Measurements from ENCODE around the gene DEFB121.
A peak's percentile ranks its signal among the peaks of the same experiment; 100 is the strongest.
"Not testable (repeated sequence)": the region's sequence is repeated elsewhere in the genome, so short reads cannot be mapped to it uniquely, and the experiment has no call there.

The DEFB121 gene

DNA sequence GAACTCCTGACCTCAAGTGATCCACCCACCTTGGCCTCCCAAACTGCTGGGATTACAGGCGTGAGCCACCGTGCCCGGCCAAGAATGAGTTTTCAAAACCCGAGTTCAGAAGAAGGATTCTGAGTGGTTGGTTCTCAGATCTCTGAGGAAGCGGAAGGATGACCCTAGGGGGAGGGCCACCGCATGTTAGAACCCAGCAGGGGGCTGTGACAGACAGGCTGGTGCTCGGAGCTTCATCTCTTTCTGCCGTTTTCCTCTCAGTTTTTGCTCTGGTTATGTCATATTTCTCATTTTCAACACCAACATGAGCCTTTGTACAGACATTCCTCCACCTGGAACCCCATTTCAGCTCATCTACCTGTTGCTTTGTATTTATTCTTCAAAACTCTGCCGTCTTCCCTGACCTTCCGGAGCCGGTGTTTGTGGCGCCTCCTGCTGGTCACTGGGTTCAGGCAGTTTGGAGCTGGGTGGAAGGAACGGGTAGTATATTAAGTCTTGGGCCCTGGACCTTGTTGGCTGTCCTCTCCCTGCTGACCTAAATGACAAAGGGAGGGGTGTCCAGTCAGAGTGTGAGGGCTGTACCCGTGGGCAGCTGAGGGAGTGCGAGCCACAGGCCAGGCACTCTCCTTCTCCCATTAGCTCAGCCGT lies 34.1 kb upstream of the DEFB121 start, which contains the start of gene DEFB123:
Gene DEFB123 (plus strand): TSS at position 621 of the 648 bp plus-strand sequence. CDS start 67 bp downstream, outside the sequence.
- TF ChIP-seq, protein P1, sequence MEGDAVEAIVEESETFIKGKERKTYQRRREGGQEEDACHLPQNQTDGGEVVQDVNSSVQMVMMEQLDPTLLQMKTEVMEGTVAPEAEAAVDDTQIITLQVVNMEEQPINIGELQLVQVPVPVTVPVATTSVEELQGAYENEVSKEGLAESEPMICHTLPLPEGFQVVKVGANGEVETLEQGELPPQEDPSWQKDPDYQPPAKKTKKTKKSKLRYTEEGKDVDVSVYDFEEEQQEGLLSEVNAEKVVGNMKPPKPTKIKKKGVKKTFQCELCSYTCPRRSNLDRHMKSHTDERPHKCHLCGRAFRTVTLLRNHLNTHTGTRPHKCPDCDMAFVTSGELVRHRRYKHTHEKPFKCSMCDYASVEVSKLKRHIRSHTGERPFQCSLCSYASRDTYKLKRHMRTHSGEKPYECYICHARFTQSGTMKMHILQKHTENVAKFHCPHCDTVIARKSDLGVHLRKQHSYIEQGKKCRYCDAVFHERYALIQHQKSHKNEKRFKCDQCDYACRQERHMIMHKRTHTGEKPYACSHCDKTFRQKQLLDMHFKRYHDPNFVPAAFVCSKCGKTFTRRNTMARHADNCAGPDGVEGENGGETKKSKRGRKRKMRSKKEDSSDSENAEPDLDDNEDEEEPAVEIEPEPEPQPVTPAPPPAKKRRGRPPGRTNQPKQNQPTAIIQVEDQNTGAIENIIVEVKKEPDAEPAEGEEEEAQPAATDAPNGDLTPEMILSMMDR (IDR thresholded peaks at IDR 0.05; ENCODE audit: low read depth, low read length), result peak; percentile 47
- no peak for TF ChIP-seq POLR2A (IDR thresholded peaks at IDR 0.05; ENCODE audit: extremely low read depth, insufficient read length)
- no peak for TF ChIP-seq MYC (IDR thresholded peaks at IDR 0.05; ENCODE audit: low read depth, low read length)
- TF ChIP-seq, protein P2, sequence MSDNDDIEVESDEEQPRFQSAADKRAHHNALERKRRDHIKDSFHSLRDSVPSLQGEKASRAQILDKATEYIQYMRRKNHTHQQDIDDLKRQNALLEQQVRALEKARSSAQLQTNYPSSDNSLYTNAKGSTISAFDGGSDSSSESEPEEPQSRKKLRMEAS (IDR thresholded peaks at IDR 0.05; ENCODE audit: low read depth, low read length), result no peak
- no peak within 1 kb of the TSS for H3K4me3 ChIP-seq (ENCODE audit: low read depth, low read length)
- DNase-seq (ENCODE audit: low read depth), result peak; percentile 11

DNA sequence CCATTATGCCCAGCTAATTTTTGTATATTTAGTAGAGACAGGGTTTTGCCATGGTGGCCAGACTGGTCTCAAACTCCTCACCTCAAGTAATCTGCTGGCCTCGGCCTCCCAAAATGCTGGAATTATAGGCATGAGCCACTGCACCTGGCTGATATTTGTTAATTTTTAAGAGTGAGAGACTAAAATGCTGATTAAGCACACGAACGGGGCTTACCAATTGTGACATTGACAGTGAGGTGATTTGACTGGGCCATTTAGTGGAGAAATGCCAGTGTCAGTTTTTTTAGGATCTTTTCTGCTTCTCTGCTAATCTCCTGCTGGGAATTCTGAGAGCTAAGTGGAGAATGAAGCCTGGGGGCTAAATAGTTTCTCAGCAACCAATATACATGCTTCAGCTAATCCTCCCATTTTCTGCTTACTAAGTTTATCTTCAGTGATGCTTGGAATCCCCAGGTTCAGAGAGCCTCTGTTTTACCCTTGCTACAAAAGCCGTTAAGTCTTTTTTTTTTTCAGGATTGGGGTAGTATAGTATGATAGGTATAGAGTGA lies 24.6 kb upstream of the DEFB121 start:
- no peak for DNase-seq (ENCODE audit: low read depth)
- TF ChIP-seq, protein P2 (IDR thresholded peaks at IDR 0.05; ENCODE audit: low read depth, low read length), result no peak
- TF ChIP-seq POLR2A (IDR thresholded peaks at IDR 0.05; ENCODE audit: extremely low read depth, insufficient read length) (no peak), MYC (IDR thresholded peaks at IDR 0.05; ENCODE audit: low read depth, low read length) (no peak)
- TF ChIP-seq, protein P1 (IDR thresholded peaks at IDR 0.05; ENCODE audit: low read depth, low read length), result no peak
- no peak overlapping the region for H3K4me3 ChIP-seq (ENCODE audit: low read depth, low read length)

DNA sequence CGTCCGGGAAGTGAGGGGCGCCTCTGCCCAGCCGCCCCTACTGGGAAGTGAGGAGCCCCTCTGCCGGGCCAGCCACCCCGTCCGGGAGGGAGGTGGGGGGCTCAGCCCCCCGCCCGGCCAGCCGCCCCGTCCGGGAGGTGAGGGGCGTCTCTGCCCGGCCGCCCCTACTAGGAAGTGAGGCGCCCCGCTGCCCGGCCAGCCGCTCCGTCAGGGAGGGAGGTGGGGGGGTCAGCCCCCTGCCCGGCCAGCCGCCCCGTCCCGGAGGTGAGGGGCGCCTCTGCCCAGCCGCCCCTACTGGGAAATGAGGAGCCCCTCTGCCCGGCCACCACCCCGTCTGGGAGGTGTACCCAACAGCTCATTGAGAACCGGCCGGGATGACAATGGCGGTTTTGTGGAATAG lies 21.6 kb upstream of the DEFB121 start:
- not testable (repeated sequence) for H3K4me3 ChIP-seq (ENCODE audit: low read depth, low read length); DNase-seq (ENCODE audit: low read depth)

DNA sequence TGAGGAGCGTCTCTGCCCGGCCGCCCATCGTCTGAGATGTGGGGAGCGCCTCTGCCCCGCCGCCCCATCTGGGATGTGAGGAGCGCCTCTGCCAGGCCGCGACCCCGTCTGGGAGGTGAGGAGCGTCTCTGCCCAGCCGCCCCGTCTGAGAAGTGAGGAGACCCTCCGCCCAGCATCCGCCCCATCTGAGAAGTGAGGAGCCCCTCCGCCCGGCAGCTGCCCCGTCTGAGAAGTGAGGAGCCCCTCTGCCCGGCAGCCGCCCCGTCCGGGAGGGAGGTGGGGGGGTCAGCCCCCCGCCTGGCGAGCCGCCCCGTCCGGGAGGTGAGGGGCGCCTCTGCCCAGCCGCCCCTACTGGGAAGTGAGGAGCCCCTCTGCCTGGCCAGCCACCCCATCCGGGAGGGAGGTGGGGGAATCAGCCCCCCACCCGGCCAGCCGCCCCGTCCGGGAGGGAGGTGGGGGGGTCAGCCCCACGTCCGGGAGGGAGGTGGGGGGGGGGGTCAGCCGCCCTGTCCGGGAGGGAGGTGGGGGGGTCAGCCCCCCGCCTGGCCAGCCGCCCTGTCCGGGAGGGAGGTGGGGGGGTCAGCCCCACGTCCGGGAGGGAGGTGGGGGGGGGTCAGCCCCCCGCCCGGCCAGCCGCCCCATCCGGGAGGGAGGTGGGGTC lies 21.0 kb upstream of the DEFB121 start:
- DNase-seq (ENCODE audit: low read depth); H3K4me3 ChIP-seq (ENCODE audit: low read depth, low read length): not testable (repeated sequence)

DNA sequence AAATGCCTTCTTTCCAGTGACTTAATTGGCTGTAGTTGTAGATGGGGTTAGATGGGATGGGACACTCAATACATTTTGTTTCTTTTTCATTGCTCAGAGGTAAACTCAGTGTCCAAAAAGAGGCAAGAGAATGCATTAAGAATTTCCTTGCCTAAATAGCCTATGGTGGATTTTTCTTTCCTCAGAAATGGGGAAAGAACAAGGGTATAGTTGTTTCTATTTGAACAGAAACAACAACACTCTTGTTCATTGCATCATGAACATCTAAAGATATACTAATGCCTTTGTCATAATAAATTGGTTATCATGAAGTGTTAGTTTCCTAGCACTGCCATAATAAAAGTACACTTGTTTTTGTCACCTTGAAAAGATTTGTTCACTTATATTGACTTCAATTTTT lies 19.8 kb upstream of the DEFB121 start:
- TF ChIP-seq, protein P1 (IDR thresholded peaks at IDR 0.05; ENCODE audit: low read depth, low read length), result no peak
- no peak for TF ChIP-seq POLR2A (IDR thresholded peaks at IDR 0.05; ENCODE audit: extremely low read depth, insufficient read length)
- H3K4me3 ChIP-seq (ENCODE audit: low read depth, low read length), result no peak overlapping the region
- DNase-seq (ENCODE audit: low read depth), result no peak

DNA sequence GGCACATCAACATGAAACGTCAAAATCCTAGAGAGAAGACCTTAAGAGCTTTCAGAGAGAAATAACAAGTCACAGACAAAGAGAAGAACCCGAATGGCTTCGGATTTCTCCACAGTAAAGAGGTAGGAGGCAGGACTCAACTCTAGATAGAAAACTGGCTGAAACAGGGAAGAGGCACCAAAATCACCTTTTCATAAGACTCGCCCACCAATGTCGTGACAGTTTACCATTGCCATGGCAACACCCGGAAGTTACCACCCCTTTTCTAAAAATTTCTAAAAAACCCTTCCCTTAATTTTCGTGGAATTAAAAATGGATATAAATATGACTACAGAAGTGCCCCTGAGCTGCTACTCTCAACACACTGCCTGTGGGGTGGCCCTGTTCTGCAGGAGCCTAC lies 12.3 kb upstream of the DEFB121 start:
- no peak for DNase-seq (ENCODE audit: low read depth)
- TF ChIP-seq, protein P1 (IDR thresholded peaks at IDR 0.05; ENCODE audit: low read depth, low read length), result no peak
- TF ChIP-seq, protein P2 (IDR thresholded peaks at IDR 0.05; ENCODE audit: low read depth, low read length), result no peak
- TF ChIP-seq POLR2A (IDR thresholded peaks at IDR 0.05; ENCODE audit: extremely low read depth, insufficient read length), result no peak
- TF ChIP-seq MYC (IDR thresholded peaks at IDR 0.05; ENCODE audit: low read depth, low read length), result no peak
- H3K4me3 ChIP-seq (ENCODE audit: low read depth, low read length), result no peak overlapping the region

DNA sequence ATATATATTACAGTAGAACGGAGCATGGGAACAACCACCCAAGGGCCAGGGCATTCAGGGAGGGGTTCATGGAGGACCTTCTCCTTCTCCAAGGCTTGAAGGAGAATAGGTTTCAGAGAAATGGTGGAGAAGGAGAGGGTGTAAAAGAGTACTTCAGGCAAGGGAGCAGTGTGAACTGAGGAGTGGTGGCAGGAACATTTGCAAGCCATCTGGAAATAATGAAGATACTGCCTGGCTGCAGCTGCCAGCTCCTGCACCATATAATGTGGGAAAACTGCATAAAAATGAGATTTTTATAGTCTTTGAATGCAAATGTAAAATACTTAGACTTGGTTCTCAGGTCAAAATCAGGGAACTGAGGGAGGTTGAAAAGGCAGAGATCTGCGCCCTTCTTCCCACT lies 9.6 kb upstream of the DEFB121 start:
- TF ChIP-seq, protein P2 (IDR thresholded peaks at IDR 0.05; ENCODE audit: low read depth, low read length), result no peak
- no peak for TF ChIP-seq POLR2A (IDR thresholded peaks at IDR 0.05; ENCODE audit: extremely low read depth, insufficient read length)
- no peak for TF ChIP-seq MYC (IDR thresholded peaks at IDR 0.05; ENCODE audit: low read depth, low read length)
- TF ChIP-seq, protein P1 (IDR thresholded peaks at IDR 0.05; ENCODE audit: low read depth, low read length), result no peak
- no peak overlapping the region for H3K4me3 ChIP-seq (ENCODE audit: low read depth, low read length)
- DNase-seq (ENCODE audit: low read depth), result no peak
